Naive thymus-derived CD8-positive, alpha-beta T cell (primary cell): Measurements from ENCODE around the gene FDX1. TPM values are rescaled to one million over a fixed set of nuclear protein-coding genes. Genes with fewer than 3 reads are reported as not detected.
"Not testable (repeated sequence)": the region's sequence is repeated elsewhere in the genome, so short reads cannot be mapped to it uniquely, and the experiment has no call there.

ENCODE experiments used
- ATAC-seq, 2 donors: fragments of 150-1000 bp; cut with Tn5 transposase in 1 of 2; sonication (Bioruptor Pico), chemical (Tn5 transposase) in 1 of 2; 1 replicate in 1 of 2; 2 replicates in 1 of 2; pipeline ENCODE4 v1.10.0; 2021; ENCODE audit warnings: mild to moderate bottlenecking in 2 of 2, moderate library complexity in 2 of 2
- POLR2A ChIA-PET: fragments of 350-600 bp; sonication (Branson Sonifier 250); formaldehyde crosslinking; loops from one replicate; lab custom pipeline; 2021; ENCODE audit warnings: antibody characterized with exemption; lab: Charles Lee
- DNase-seq, 10 donors: peaks; one replicate each; pipeline versions ENCODE4 v3.0.0 to v3.0.0-alpha.2; 2020 to 2022
- H3K27ac Mint-ChIP-seq, 10 donors: one replicate each; pipeline ENCODE4 v1.8.0; 2020 to 2022; ENCODE audit warnings: mild to moderate bottlenecking in 10 of 10, mixed read lengths in 10 of 10, moderate library complexity in 4 of 10, inconsistent platforms in 1 of 10
- H3K27me3 Mint-ChIP-seq, 5 donors: one replicate each; pipeline ENCODE4 v1.8.0; 2021 to 2022; ENCODE audit warnings: mixed read lengths in 5 of 5
- H3K36me3 Mint-ChIP-seq, 3 donors: one replicate each; pipeline ENCODE4 v1.8.0; 2020 to 2022; ENCODE audit warnings: mixed read lengths in 3 of 3, mild to moderate bottlenecking in 2 of 3, inconsistent platforms in 1 of 3
- H3K4me1 Mint-ChIP-seq, 4 donors: one replicate each; pipeline ENCODE4 v1.8.0; 2021 to 2022; ENCODE audit warnings: mixed read lengths in 4 of 4
- H3K4me3 Mint-ChIP-seq, 10 donors: one replicate each; pipeline ENCODE4 v1.8.0; 2020 to 2022; ENCODE audit warnings: mild to moderate bottlenecking in 10 of 10, mixed read lengths in 10 of 10, moderate library complexity in 6 of 10, inconsistent platforms in 1 of 10
- H3K9me3 Mint-ChIP-seq, 9 donors: one replicate each; pipeline ENCODE4 v1.8.0; 2020 to 2022; ENCODE audit warnings: mixed read lengths in 9 of 9, mild to moderate bottlenecking in 3 of 9, inconsistent platforms in 1 of 9, moderate library complexity in 1 of 9
- polyA plus RNA-seq, 3 donors: library from polyadenylated mRNA; unstranded; fragments of 300-500 nt; fragmentation: Illumina TruSeq; gene quantifications; one replicate each; pipeline ENCODE4 v1.2.3, GENCODE V29; 2021
- total RNA-seq, 8 experiments: library from RNA in 2 of 8; stranded (reverse) in 2 of 8; gene quantifications; one replicate each; pipeline ENCODE4 v1.2.3 and lab custom pipeline; 2021 to 2026

The FDX1 gene
- total and polyA plus RNA-seq, 5 experiments from 2014 or later, result 11.0 to 18.2 (median 15.8) TPM

- H3K4me3 Mint-ChIP-seq, H3K27me3 Mint-ChIP-seq, DNase-seq, H3K4me1 Mint-ChIP-seq, POLR2A ChIA-PET, ATAC-seq: not testable (repeated sequence)
- peaks cover 0 to 17% (median 8%) of the 10 kb centered on the region in 9 donors for H3K9me3 Mint-ChIP-seq
- peak overlapping the region in 1 of 10 donors; percentile 0 for H3K27ac Mint-ChIP-seq
- H3K36me3 Mint-ChIP-seq, result peaks cover 0 to 22% (median 3%) of the 10 kb centered on the region in 3 donors
Observed at GRCh38 chr11:110421658-110422057, 8.1 kb upstream of the FDX1 start.

DNA sequence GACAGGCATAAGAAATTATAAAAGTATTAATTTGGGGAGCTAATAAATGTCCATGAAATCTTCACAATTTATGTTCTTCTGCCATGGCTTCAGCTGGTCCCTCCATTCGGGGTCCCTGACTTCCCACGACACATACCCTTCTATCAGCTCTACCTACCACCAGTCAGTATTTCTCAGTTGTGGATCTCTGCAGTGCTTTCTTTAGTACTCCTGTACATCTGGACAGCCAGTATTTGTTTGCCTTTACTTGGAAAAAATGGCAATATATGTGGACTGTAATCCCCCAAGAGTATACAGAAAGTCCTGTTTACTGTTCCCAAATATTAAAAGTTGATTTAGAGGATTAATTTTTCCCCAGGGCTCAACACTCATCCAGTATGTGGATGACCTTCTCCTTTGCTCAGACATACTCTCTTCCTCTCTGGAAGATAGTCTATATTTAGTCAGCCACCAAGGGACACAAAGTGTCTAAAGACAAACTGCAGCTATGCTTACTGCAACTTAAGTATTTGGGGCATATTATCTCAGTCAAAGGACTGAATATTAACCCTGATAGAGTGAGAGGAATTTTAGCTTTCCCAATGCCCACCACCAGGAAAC is 7.3 kb upstream of the FDX1 start:
- POLR2A ChIA-PET, result no interaction called here
- H3K4me3 Mint-ChIP-seq, result no peak overlapping the region
- H3K36me3 Mint-ChIP-seq, result peaks cover 0 to 22% (median 3%) of the 10 kb centered on the region in 3 donors
- no peaks in the 10 kb centered on the region for H3K4me1 Mint-ChIP-seq
- DNase-seq (no peak), ATAC-seq (no peak)
- peaks cover 0 to 4% (median 0%) of the 10 kb centered on the region in 5 donors for H3K27me3 Mint-ChIP-seq
- no peak overlapping the region for H3K27ac Mint-ChIP-seq
- H3K9me3 Mint-ChIP-seq, result peaks cover 0 to 17% (median 8%) of the 10 kb centered on the region in 9 donors

DNA sequence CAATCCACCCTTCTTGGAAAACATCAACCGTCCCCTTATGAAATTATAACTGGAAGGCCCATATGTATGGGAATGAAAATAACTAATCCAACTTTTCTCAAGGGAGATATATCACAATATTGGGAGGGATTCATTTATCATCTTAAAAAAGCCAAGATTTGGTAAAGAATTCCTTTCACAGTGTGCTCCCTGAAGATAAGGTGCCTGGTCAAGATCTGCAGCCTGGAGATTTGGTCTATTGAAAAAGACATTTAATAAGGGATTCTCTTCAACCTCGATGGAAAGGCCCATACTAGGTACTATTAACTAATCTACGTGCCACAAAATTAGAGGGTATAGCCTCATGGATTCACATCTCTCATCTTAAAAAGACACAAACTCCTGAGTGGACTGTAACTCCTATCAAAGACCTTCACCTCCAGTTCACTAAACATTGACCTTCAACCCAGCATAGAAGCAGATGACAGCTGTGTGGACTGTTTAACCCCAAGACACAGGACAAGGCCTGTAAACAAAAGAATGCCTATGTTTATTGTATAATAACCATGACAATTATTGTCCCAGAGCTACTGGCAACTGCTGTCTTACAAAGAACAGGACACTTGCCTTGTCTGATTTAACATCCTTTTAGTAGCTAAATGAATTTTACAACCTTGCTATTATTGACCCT is 4.8 kb upstream of the FDX1 start:
- peaks cover 5 to 12% (median 11%) of the 10 kb centered on the region in 4 donors for H3K4me1 Mint-ChIP-seq
- H3K27me3 Mint-ChIP-seq, result no peaks in the 10 kb centered on the region
- ATAC-seq (no peak), DNase-seq (no peak)
- H3K9me3 Mint-ChIP-seq, result peaks cover 0 to 17% (median 8%) of the 10 kb centered on the region in 9 donors
- no peak overlapping the region for H3K27ac Mint-ChIP-seq
- H3K4me3 Mint-ChIP-seq, result no peak overlapping the region
- peaks cover 0 to 22% (median 3%) of the 10 kb centered on the region in 3 donors for H3K36me3 Mint-ChIP-seq
- POLR2A ChIA-PET, result no interaction called here

DNA sequence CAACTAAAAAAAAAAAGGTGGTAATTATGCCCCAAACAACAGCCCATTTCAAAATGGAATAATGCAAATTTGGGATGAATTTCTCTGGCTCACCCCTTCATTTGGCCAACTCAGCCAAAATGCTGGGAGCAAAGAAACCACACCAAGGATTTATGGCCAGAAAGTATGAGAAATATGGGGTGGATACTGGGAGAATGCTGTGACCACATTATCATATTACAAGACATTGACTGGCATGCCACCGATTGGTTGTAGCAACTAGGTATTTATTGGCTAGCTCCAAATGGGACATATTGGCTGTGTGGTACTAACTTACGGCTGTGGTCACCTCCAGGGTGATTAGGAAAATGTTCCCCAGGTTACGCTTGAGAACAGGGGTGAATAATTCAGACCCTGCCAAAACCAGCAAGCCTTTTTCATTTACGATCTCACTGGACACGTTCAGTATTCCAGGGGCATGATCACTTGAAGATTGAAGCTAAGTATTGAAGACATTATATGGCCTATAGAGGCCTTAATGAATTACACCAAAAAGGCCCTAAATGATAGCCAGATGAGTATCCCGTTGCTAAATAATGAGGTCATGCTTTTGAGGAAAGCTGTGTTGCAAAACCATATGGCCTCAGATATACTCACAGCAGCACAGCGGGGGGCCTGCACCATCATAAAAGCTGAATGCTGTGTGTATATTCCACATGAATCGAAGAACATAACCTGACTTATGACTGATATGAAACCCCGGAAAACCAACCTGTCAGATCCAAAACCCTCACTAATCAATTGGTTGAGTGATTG is 3.8 kb upstream of the FDX1 start:
- peaks cover 5 to 18% (median 14%) of the 10 kb centered on the region in 4 donors for H3K4me1 Mint-ChIP-seq
- H3K27ac Mint-ChIP-seq, result no peak overlapping the region
- peaks cover 0 to 11% (median 3%) of the 10 kb centered on the region in 3 donors for H3K36me3 Mint-ChIP-seq
- H3K27me3 Mint-ChIP-seq, result no peaks in the 10 kb centered on the region
- H3K4me3 Mint-ChIP-seq, result no peak overlapping the region
- peaks cover 0 to 12% (median 8%) of the 10 kb centered on the region in 9 donors for H3K9me3 Mint-ChIP-seq
- ATAC-seq, result no peak
- POLR2A ChIA-PET, result no interaction called here
- DNase-seq, result no peak

GRCh38 chr11:110428040-110428439 is 1.7 kb upstream of the FDX1 start:
- ATAC-seq (no peak), DNase-seq (no peak)
- Mint-ChIP-seq H3K4me3 (peak overlapping the region in 2 of 10 donors; percentile 39 to 87), H3K36me3 (no peaks in the 10 kb centered on the region), H3K27me3 (no peaks in the 10 kb centered on the region), H3K4me1 (peaks cover 17 to 39% (median 35%) of the 10 kb centered on the region in 4 donors), H3K27ac (peak overlapping the region in 9 of 10 donors; percentile 27 to 95 (median 57)), H3K9me3 (no peaks in the 10 kb centered on the region)
- POLR2A ChIA-PET, result no interaction called here

DNA sequence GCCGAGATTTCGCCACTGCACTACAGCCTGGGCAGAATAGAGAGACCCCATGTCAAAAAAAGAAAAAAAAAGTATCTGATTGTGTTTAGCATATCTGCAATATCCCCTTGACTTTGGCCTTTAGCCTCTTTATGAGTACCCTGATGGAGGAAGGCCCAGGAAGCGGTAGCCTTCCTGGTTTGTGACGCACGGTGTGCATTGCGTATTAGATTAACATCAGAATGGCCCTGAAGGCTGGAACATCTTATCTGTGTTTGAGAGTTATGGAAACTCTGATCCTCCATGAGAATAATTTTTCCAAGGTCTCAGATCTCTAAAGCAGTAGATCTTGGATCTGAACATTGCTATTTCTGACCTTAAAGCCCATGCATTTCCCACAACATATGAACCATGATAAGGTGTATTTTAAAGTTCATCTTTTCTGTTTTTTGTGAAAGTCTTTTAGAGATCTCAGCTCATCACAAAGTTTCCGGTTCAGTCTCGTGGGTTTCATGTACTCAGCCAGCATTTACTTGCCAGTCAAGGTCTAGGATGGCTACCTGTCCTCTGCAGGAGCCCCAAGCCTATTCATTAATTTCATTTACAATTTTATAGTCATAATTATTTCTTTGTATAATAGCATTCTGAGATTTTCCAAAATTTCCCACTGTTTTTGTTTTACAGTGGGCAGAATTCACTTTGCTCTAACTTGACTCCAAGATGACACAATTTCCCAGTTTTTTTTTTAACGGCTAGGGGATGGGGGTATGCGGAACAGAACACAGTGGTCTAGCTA is 605 bp upstream of the FDX1 start:
- Mint-ChIP-seq H3K36me3 (no peaks in the 10 kb centered on the region), H3K4me1 (peaks cover 19 to 50% (median 46%) of the 10 kb centered on the region in 4 donors), H3K27ac (peak overlapping the region; percentile 83 to 95 (median 92)), H3K4me3 (peak overlapping the region; percentile 79 to 99 (median 87)), H3K9me3 (no peaks in the 10 kb centered on the region), H3K27me3 (no peaks in the 10 kb centered on the region)
- POLR2A ChIA-PET, result interaction anchor here (0.6 to 0.9 kb wide), 4 partner anchors 11 to 1657 kb away, joined by 3 to 6 read pairs (median 4); partner anchors contain the start of genes RDX, SDHD and TIMM8B
- peak in 4 of 10 donors; percentile 4 to 38 (median 24) for DNase-seq
- peak; percentile 15 to 28 for ATAC-seq

DNA sequence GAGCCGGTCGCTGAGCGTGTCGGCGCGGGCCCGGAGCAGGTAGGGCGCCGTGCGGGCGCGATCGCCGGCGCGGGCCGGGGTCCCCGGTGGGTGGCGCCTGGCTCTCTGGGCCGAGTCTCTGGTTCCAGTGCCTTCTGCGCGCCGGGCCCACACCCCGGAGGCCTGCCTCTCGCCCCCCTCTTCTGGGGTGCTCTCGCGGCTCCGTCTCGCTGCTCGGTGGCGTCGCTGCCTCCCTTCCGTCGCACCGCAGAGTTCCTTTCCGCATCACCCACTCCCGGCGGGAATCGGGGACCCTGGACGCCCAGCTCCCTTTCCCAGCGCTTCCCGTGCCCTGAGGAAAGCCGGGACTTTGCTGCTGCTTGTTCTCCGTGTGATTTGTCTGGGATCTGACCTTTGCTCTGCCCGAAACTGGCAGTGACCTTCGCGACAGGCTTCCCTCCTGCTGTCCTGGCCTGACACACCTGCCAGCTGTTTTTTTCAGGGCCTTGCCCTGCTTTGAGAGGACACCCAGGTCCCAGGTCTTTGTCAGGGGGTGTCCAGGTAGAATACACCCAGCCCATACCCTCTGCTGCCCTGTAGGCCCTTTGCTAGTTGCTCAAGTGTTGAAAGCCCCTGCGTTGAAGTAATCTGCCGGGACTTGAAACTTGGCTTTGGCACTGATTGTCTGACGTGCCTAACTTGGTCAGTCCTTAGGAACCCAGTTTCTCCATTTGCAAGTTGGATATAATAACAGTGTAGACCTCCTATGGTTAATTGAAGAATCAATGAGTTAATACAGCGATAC is 711 bp downstream of the FDX1 start:
- Mint-ChIP-seq H3K4me3 (peak overlapping the region; percentile 96 to 99 (median 98)), H3K27me3 (no peaks in the 10 kb centered on the region), H3K4me1 (peaks cover 19 to 55% (median 50%) of the 10 kb centered on the region in 4 donors), H3K27ac (peak overlapping the region; percentile 95 to 99 (median 98)), H3K9me3 (no peaks in the 10 kb centered on the region), H3K36me3 (no peaks in the 10 kb centered on the region)
- DNase-seq (peak in 8 of 10 donors; percentile 9 to 73 (median 38)), ATAC-seq (peak; percentile 59 to 62)
- POLR2A ChIA-PET, result interaction anchor here (1.3 kb wide), 1 partner anchor 226 kb away, joined by 9 read pairs; no protein-coding TSS in a partner anchor

DNA sequence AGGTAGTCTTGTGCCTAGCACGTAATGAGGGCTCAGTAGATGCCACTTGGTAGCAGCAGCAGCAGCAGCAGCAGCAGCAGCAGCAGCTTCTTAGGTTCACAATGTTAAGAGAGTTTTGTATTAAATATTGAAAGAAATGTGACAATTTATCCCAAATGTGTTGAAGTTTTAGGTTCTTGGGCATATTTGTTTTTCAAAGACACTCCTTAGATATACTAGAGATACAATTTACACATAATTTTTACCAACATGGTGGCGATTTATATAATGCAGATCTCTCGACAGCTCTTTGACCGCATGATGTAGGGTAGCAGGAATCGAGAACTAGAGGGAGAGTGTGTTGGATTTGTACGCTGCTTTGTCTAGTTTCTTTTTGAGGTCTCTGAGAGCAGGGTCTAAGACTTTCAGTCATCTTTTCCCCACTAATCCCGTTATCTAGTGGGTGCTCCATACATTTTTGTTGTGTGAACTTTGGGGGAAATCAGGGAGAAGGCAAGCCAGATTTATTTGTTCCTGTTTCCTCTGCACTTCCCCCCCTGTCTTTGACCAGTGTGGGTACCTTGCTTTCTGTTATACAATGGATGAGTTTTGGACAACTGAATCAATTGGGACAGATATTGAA is 1.4 kb downstream of the FDX1 start:
- DNase-seq, result peak in 2 of 10 donors; percentile 13 to 41
- peak; percentile 10 to 18 for ATAC-seq
- Mint-ChIP-seq H3K27ac (peak overlapping the region; percentile 95 to 99 (median 98)), H3K9me3 (no peaks in the 10 kb centered on the region), H3K36me3 (peaks cover 0 to 2% (median 0%) of the 10 kb centered on the region in 3 donors), H3K4me3 (peak overlapping the region; percentile 96 to 99 (median 98)), H3K27me3 (no peaks in the 10 kb centered on the region), H3K4me1 (peaks cover 19 to 59% (median 52%) of the 10 kb centered on the region in 4 donors)
- POLR2A ChIA-PET, result interaction anchor here (1.3 kb wide), 1 partner anchor 226 kb away, joined by 9 read pairs; no protein-coding TSS in a partner anchor

DNA sequence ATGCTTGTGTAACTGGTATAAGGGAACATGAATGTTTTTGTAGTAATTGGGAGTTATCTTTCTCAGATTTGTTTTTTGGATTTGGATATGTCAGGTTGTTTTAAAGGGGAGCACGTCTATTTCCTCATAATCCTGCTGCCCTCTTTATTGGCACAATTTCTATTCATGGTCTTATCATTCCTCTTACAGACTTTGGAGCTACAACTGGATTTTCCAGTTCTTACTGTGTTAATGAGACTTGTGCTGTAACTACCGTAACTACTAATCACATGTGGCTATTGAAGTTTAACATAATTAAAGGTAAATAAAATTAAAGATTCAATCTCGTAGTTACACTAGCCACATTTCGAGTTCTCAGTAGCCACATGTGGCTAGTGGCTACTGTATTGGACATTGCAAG is 1.9 kb downstream of the FDX1 start:
- Mint-ChIP-seq H3K4me3 (peak overlapping the region; percentile 96 to 99 (median 98)), H3K36me3 (peaks cover 0 to 5% (median 0%) of the 10 kb centered on the region in 3 donors), H3K9me3 (no peaks in the 10 kb centered on the region), H3K27me3 (no peaks in the 10 kb centered on the region), H3K4me1 (peaks cover 19 to 59% (median 52%) of the 10 kb centered on the region in 4 donors), H3K27ac (peak overlapping the region; percentile 95 to 99 (median 98))
- POLR2A ChIA-PET, result interaction anchor here (1.3 kb wide), 1 partner anchor 227 kb away, joined by 9 read pairs; no protein-coding TSS in a partner anchor
- ATAC-seq, result no peak
- DNase-seq, result no peak

- DNase-seq, result no peak
- Mint-ChIP-seq H3K9me3 (no peaks in the 10 kb centered on the region), H3K4me3 (peak overlapping the region in 9 of 10 donors; percentile 6 to 99 (median 31)), H3K4me1 (peaks cover 23 to 65% (median 61%) of the 10 kb centered on the region in 4 donors), H3K36me3 (peaks cover 0 to 17% (median 6%) of the 10 kb centered on the region in 3 donors), H3K27ac (peak overlapping the region in 7 of 10 donors; percentile 11 to 83 (median 37)), H3K27me3 (no peaks in the 10 kb centered on the region)
- ATAC-seq, result no peak
- POLR2A ChIA-PET, result interaction anchor here (1.0 kb wide), 1 partner anchor 232 kb away, joined by 3 read pairs; no protein-coding TSS in a partner anchor
Observed at GRCh38 chr11:110432713-110433392, 3.1 kb downstream of the FDX1 start.
